ENCODE measurements around the gene UBE2I.
A peak's percentile ranks its signal among the peaks of the same experiment; 100 is the strongest.

UBE2I gene

DNA sequence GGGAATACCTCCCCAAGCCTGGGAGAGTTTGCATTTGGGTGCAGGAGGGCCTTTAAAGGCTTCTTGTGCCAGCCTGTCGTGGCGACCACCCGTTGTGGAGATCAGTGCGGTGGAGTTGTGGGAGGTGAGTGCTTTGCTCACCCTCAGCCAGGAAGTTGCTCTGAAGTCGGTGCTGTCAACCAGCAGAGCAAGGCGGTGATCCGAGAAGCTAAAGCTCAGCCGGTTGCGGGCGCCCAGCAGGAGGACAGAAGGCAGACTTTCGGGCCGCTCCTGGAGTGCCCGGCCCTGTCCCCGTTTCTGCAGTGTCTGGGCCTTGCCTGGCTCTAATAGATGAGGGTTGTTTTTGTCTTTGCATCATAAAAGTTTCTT lies 1.4 kb downstream of the UBE2I start:
- Histone ChIP-seq H3K4me3 (peak overlapping the region; percentile 46 to 86 (median 80)), H3K27ac (peak overlapping the region in 17 of 21 experiments; percentile 39 to 100 (median 83))

GRCh38 chr16:1311212-1311737 lies 1.8 kb downstream of the UBE2I start:
- Histone ChIP-seq H3K27ac (peak overlapping the region in 15 of 21 experiments; percentile 39 to 100 (median 81)), H3K4me3 (peak overlapping the region; percentile 46 to 86 (median 80))

- Histone ChIP-seq H3K4me3 (peak overlapping the region; percentile 46 to 86 (median 80)), H3K27ac (peak overlapping the region in 11 of 21 experiments; percentile 4 to 100 (median 54))
These were observed 2.5 kb downstream of the UBE2I start for GRCh38 chr16:1311738-1312466.

DNA sequence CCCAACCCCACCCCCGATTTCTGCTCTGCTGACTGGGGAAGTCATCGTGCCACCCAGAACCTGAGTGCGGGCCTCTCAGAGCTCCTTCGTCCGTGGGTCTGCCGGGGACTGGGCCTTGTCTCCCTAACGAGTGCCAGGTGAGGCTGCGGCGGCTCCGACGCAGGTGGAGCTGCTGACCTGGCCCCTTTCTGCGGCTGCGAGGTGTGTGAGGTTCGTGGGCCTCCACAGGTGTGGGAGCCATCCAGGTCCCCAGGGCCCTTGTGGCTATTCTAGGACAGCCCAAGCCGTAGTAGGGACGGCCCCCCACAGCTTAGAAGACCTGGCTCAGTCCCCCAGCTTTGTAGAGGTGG lies 3.0 kb downstream of the UBE2I start:
- Histone ChIP-seq H3K27ac (peak overlapping the region in 6 of 21 experiments; percentile 4 to 100 (median 64)), H3K4me3 (peak overlapping the region in 2 of 7 experiments; percentile 80 to 86)

DNA sequence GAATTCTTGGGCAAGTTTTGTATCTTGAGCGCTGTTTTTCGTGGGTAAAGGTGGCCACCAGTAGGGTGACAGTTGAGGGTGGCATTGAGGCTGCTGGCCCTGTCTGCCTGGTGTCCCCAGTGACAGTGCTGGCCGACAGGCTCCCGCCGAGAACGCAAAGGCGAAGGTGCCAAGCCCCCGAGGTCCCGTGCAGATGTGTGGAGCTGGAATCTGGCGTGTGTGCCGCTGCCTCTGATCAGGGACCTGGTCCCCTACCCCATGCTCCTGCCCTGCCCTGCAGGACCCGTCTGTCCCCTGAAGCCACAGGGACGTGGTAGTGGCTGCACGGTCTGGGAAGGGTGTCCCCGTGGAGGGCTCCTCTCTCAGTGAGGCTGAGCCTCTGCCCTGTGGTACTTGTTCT lies 3.5 kb downstream of the UBE2I start:
- Histone ChIP-seq H3K4me3 (no peak overlapping the region), H3K27ac (no peak overlapping the region)

DNA sequence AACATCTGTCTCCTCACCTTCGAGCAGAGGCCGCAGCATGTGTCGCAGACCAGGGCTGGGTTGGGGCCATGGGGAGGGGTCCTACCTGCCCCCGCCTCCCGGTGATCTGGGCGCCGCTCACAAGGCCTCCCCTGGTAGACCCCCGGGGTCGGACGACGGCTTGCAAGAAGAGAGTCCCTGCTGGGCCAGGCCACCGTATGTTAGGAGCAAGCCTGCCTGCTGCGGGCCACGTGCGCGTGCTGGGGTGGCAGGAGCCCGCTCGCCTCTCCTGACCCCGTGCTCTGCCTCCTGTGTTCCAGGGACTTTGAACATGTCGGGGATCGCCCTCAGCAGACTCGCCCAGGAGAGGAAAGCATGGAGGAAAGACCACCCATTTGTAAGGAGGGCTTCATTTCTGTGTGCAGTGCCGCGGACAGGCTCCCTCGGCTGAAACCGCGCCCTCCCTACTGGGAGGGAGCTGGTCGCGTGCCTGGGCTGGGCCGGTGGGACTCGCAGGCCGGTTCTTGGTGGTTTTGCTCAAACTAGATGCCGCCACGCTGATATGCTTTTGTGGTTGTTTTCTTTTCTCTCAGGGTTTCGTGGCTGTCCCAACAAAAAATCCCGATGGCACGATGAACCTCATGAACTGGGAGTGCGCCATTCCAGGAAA lies 4.4 kb downstream of the UBE2I start:
- no peak overlapping the region for H3K4me3 ChIP-seq
- H3K27ac ChIP-seq = no peak overlapping the region

DNA sequence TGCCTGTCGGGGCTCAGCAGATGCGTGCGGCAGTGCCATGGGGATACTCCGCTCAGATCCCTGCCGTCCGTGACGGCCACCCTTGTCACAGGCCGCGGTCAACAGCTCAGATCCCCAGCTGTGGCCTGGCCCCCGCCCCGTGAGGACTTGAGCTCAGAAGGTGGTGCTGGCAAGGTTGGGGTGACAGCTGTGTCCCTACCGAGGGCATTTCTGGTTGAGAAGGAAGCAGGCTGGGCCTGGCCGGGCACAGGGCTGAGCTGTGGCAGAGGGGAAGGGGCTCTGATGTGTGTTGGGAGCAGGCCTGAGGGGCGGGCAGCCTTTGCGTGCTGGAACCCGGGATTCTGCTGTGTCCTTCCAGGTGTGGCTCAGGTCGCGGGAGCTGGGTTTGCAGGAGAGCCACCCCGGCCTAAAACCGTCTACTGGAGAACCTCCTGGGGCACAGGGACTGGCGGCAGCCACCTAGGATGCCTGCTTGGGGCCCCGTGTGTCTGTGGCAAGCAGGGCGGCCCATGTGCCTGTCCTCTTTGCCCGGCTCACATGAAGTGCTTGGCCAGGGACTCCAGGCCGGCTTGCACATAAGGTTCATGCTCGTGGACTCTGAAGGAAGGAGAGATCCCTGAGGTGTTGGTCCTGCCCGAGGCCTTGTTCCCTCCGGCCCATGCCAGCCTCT lies 5.1 kb downstream of the UBE2I start:
- no peak overlapping the region for H3K27ac ChIP-seq

GRCh38 chr16:1315081-1316032 lies 5.9 kb downstream of the UBE2I start:
- Histone ChIP-seq H3K27ac (no peak overlapping the region), H3K4me3 (no peak overlapping the region)

More for the DNA sequence above, 5.1 kb downstream of the UBE2I start:
- no peak overlapping the region for H3K4me3 ChIP-seq

DNA sequence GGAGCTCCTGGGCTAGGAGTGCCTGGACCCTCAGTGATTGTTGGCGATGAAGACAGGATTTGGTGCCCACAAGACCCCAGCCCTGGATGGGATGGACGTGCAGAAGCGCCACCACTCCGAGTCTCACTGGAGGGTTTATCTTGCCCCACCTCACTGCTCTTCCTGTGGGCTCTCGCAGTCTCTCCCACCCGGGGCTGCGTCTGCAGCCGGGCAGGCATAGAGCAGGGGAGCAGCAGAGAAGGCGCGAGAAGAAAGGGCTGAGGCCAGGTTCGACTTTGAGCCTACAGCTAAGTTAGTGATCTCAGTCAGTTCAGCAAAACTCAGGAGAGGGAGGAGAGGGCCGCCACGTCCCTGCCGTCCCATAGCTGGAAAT lies 6.6 kb downstream of the UBE2I start:
- H3K4me3 ChIP-seq = no peak overlapping the region

GRCh38 chr16:1317479-1318267 lies 8.2 kb downstream of the UBE2I start:
- no peak overlapping the region for H3K4me3 ChIP-seq
- H3K27ac ChIP-seq = no peak overlapping the region

More for the DNA sequence above, 6.6 kb downstream of the UBE2I start:
- no peak overlapping the region for H3K27ac ChIP-seq

GRCh38 chr16:1318268-1318545 lies 8.8 kb downstream of the UBE2I start:
- no peak overlapping the region for H3K27ac ChIP-seq
- H3K4me3 ChIP-seq = no peak overlapping the region

GRCh38 chr16:1319041-1319440 lies 9.6 kb downstream of the UBE2I start:
- no peak overlapping the region for H3K27ac ChIP-seq
- H3K4me3 ChIP-seq = no peak overlapping the region

GRCh38 chr16:1320097-1320496 lies 10.7 kb downstream of the UBE2I start:
- Histone ChIP-seq H3K4me3 (no peak overlapping the region), H3K27ac (no peak overlapping the region)

GRCh38 chr16:1320658-1321240 lies 11.3 kb downstream of the UBE2I start:
- Histone ChIP-seq H3K27ac (no peak overlapping the region), H3K4me3 (no peak overlapping the region)

DNA sequence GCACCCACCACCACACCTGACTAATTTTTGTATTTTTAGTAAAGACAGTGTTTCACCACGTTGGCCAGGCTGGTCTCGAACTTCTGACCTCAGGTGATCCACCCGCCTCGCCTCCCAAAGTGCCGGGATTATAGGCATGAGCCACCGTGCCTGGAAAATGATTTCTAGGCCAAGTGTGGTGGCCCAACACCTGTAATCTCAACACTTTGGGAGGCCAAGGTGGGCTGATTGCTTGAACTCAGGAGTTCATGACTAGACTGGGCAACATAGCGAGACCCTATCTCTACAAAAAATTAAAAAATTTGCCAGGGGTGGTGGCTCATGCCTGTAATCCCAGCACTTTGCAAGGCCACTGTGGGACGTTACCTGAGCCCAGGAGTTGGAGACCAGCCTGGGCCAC lies 13.0 kb downstream of the UBE2I start:
- Histone ChIP-seq H3K27ac (no peak overlapping the region), H3K4me3 (no peak overlapping the region)

DNA sequence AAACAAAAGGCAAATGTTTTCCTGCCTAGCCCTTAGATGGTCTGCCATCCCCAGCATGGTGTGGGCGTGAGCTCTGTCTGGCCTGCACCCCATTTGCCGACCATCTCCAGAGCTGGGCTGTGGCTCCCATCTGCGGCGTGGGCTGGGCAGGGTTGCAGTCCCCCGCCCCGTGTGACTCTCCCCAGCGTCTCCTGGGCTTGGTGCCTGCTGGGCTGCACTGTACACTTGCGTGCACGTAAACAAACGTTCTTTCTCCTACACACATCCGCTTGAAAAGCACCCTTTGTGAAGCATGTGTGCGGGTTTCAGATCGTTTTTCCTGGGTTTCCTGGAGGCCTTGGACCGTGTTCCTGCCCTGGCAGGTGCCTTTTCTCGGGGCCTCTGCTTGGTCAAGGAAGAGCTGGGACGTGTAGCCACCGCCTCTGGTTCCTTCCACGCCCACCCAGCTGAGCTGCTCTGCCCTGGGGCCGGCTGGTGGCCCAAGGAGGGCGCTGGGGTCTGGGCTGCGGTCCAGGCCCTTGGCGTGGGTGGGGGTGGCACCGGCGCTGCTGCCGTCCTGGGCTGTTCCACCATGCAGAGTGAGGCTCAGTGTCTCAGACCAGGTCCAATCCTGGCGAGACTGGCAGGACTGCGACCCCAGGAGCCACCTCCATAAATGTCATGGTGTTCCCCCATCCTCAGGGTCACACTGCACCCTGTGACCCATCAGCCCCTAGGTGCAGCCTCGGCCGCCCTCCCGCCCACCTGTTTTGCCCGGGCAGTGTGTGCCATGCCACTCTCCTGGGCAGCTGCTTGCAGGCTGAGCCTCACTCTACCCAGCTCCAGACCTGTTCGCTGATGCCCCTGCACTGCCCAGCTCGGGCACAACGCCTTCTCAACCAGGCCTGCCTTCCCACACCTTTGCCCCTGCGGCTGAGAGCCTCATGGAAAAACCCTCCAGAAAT lies 14.1 kb downstream of the UBE2I start:
- Histone ChIP-seq H3K27ac (no peak overlapping the region), H3K4me3 (no peak overlapping the region)

GRCh38 chr16:1324286-1324826 lies 14.9 kb downstream of the UBE2I start:
- Histone ChIP-seq H3K27ac (no peak overlapping the region), H3K4me3 (no peak overlapping the region)
